ENCODE results near the gene SVIP. TPM values are rescaled to one million over a fixed set of nuclear protein-coding genes. Genes with fewer than 3 reads are reported as not detected.

SVIP gene
- 1.4 and 4.0 TPM in 2 replicates for total RNA-seq (2014; rRNA removed; shearing (Covaris generic))

GRCh38 chr11:22829231-22830081 lies at the start of gene SVIP:
TSS of gene SVIP (minus strand) at chr11:22829801. CDS start at chr11:22829748, 53 bp downstream.
- in situ Hi-C loops (cut with HindIII; ENCODE audit: low sequenced_read_pairs), result no loop called here
- DNase-seq (ENCODE audit: low spot score), result peak; percentile 98

GRCh38 chr11:22878604-22879003 lies 49.0 kb upstream of the SVIP start:
- in situ Hi-C loops (cut with HindIII; ENCODE audit: low sequenced_read_pairs), result no loop called here
- DNase-seq (ENCODE audit: low spot score), result no peak

- no peak for DNase-seq (ENCODE audit: low spot score)
- in situ Hi-C loops (cut with HindIII; ENCODE audit: low sequenced_read_pairs), result no loop called here
These were observed 48.4 kb upstream of the SVIP start for GRCh38 chr11:22878039-22878438.

GRCh38 chr11:22875869-22876473 lies 46.4 kb upstream of the SVIP start:
- in situ Hi-C loops (cut with HindIII; ENCODE audit: low sequenced_read_pairs), result no loop called here
- DNase-seq (ENCODE audit: low spot score), result peak; percentile 84

GRCh38 chr11:22869325-22869724 lies 39.7 kb upstream of the SVIP start:
- in situ Hi-C loops (cut with HindIII; ENCODE audit: low sequenced_read_pairs), result no loop called here
- DNase-seq (ENCODE audit: low spot score), result no peak

GRCh38 chr11:22860241-22860640 lies 30.6 kb upstream of the SVIP start, which contains the start of gene CCDC179:
TSS of gene CCDC179 (minus strand) at chr11:22860474. CDS start at chr11:22860421, 53 bp downstream.
- DNase-seq (ENCODE audit: low spot score), result no peak
- in situ Hi-C loops (cut with HindIII; ENCODE audit: low sequenced_read_pairs), result no loop called here

- in situ Hi-C loops (cut with HindIII; ENCODE audit: low sequenced_read_pairs), result no loop called here
- DNase-seq (ENCODE audit: low spot score), result no peak
These were observed 30.2 kb upstream of the SVIP start for GRCh38 chr11:22859756-22860155.

- in situ Hi-C loops (cut with HindIII; ENCODE audit: low sequenced_read_pairs), result no loop called here
- no peak for DNase-seq (ENCODE audit: low spot score)
These were observed 21.9 kb upstream of the SVIP start for GRCh38 chr11:22851477-22851876.

GRCh38 chr11:22846726-22847125 lies 17.1 kb upstream of the SVIP start:
- no peak for DNase-seq (ENCODE audit: low spot score)
- in situ Hi-C loops (cut with HindIII; ENCODE audit: low sequenced_read_pairs), result no loop called here

- in situ Hi-C loops (cut with HindIII; ENCODE audit: low sequenced_read_pairs), result no loop called here
- no peak for DNase-seq (ENCODE audit: low spot score)
These were observed 2.9 kb upstream of the SVIP start for GRCh38 chr11:22832315-22833015.

- in situ Hi-C loops (cut with HindIII; ENCODE audit: low sequenced_read_pairs), result no loop called here
- no peak for DNase-seq (ENCODE audit: low spot score)
These were observed 447 bp upstream of the SVIP start for GRCh38 chr11:22830082-22830414.

GRCh38 chr11:22828373-22828772 lies 1.2 kb downstream of the SVIP start:
- in situ Hi-C loops (cut with HindIII; ENCODE audit: low sequenced_read_pairs), result no loop called here
- DNase-seq (ENCODE audit: low spot score), result peak; percentile 21

GRCh38 chr11:22822203-22822602 lies 7.4 kb downstream of the SVIP start:
- in situ Hi-C loops (cut with HindIII; ENCODE audit: low sequenced_read_pairs), result no loop called here
- no peak for DNase-seq (ENCODE audit: low spot score)

GRCh38 chr11:22809893-22810292 lies 19.7 kb downstream of the SVIP start:
- no peak for DNase-seq (ENCODE audit: low spot score)
- in situ Hi-C loops (cut with HindIII; ENCODE audit: low sequenced_read_pairs), result no loop called here

GRCh38 chr11:22808571-22809197 lies 20.9 kb downstream of the SVIP start:
- in situ Hi-C loops (cut with HindIII; ENCODE audit: low sequenced_read_pairs), result no loop called here
- DNase-seq (ENCODE audit: low spot score), result no peak

GRCh38 chr11:22807855-22808570 lies 21.6 kb downstream of the SVIP start:
- no peak for DNase-seq (ENCODE audit: low spot score)
- in situ Hi-C loops (cut with HindIII; ENCODE audit: low sequenced_read_pairs), result no loop called here

GRCh38 chr11:22807391-22807790 lies 22.2 kb downstream of the SVIP start:
- DNase-seq (ENCODE audit: low spot score), result no peak
- in situ Hi-C loops (cut with HindIII; ENCODE audit: low sequenced_read_pairs), result no loop called here

- in situ Hi-C loops (cut with HindIII; ENCODE audit: low sequenced_read_pairs), result no loop called here
These were observed 26.7 kb downstream of the SVIP start for GRCh38 chr11:22802861-22803260.

GRCh38 chr11:22800482-22800881 lies 29.1 kb downstream of the SVIP start:
- DNase-seq (ENCODE audit: low spot score), result no peak
- in situ Hi-C loops (cut with HindIII; ENCODE audit: low sequenced_read_pairs), result no loop called here

More at GRCh38 chr11:22802861-22803260, 26.7 kb downstream of the SVIP start:
- no peak for DNase-seq (ENCODE audit: low spot score)

All from G401 (cell line).